HS-5 (cell line): ENCODE data around the gene NUDCD3.
A peak's percentile ranks its signal among the peaks of the same experiment; 100 is the strongest.

ENCODE experiments used
- DNase-seq: peaks from one replicate; pipeline ENCODE4 v3.0.0-alpha.2; 2012; ENCODE audit warnings: low read depth

The NUDCD3 gene

GRCh38 chr7:44477938-44478337, 12.5 kb downstream of the NUDCD3 start:
- no peak for DNase-seq

- peak; percentile 85 for DNase-seq
Measured at GRCh38 chr7:44477063-44477830, 13.2 kb downstream of the NUDCD3 start.

DNA sequence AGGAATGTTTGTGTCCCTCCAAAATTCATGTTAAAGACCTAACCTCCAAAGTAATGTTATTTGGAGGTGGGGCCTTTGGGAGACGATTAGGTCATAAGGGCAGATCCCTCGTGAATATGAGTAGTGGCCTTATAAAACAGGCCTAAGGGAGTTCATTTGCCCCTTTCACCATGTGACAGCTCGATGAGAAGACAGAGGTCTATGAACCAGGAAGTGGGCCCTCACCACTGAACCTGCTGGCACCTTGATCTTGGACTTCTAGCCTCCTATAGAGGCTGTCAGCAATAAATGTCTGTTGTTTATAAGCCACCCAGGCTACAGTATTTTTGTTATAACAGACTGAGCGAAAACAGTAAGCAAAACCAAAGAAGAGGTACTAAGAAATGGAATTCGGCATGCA, 14.1 kb downstream of the NUDCD3 start:
- DNase-seq: no peak

GRCh38 chr7:44473295-44473694, 17.2 kb downstream of the NUDCD3 start:
- DNase-seq: peak; percentile 40

DNA sequence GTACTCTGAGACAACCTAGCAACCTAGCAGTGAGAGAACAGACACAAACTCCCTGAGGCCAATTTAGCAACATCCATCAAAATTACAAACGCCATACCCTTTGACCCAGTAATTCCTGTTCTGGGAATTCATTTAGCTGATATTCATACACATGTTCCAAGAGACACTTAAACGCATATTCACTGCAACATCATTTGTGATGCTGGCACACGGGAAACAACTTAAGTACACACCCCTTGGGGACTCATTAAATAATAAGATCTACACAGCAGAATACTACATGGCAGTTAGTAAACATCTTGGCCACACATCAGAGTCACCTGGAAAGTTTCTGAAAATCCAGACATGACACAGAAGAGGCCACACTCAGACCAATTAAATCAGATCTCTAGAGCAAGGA, 17.6 kb downstream of the NUDCD3 start:
- DNase-seq: no peak

GRCh38 chr7:44471850-44472249, 18.6 kb downstream of the NUDCD3 start:
- no peak for DNase-seq

DNA sequence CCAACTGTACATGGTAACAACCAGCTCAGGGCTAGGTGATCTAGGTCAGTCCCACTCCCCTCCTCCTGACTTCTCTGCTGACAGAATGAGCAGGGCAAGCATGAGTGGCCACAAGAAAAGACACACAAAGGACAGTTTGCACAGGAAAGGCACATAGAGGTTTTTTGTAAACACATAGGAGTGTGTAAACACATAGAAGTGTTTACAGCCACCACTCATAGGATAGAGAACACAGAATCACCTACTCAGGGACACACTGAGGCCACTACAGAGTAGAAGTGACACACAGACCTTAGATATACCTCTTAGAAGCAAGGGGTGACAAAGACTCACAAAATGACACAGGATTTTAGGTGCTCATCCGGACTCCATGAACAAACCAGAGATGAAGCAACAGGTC, 19.0 kb downstream of the NUDCD3 start:
- no peak for DNase-seq

DNA sequence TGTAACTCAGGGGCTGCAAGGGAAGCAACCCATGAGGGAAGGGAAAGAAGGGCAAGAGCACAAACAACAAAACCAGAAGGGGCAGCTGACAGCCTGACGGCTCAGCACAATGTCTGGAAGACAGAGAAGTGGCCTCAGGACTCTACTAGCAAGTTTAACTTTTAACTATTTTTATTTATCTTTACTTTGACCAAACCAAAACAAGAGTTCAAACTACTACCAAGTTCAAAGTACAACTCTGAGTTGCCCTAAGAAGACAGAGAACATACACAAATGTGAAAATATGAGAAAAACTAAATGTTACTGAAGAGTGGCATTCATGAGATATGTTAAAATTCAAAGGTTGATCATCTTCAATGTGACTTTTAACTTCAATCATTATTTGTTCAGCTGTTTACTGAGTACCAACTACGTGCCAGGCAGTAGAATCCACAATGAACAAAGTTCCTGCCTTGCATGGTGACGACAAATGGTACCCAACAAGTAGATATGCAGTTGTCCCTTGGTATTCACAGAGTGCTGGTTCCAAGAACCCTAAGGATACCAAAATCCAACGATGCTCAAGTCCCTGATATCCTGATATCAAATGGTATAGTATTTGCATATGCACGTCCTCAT, 19.7 kb downstream of the NUDCD3 start:
- no peak for DNase-seq

DNA sequence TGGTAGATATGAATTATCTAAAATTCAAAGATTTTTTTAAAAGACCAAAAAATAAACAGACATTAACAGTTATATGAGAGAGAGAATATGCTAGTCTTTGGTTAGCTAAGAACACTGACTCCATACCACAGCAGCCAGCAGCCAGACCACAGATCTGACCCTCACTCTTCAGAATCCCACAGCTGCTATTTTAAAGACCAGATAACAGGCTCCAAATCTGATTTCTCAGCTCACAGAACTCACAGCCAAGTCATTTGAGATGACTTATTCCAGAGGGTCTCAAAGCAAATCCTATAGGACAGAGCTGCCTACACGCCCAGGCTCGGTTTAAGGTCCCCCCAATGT, 20.4 kb downstream of the NUDCD3 start:
- DNase-seq: no peak

DNA sequence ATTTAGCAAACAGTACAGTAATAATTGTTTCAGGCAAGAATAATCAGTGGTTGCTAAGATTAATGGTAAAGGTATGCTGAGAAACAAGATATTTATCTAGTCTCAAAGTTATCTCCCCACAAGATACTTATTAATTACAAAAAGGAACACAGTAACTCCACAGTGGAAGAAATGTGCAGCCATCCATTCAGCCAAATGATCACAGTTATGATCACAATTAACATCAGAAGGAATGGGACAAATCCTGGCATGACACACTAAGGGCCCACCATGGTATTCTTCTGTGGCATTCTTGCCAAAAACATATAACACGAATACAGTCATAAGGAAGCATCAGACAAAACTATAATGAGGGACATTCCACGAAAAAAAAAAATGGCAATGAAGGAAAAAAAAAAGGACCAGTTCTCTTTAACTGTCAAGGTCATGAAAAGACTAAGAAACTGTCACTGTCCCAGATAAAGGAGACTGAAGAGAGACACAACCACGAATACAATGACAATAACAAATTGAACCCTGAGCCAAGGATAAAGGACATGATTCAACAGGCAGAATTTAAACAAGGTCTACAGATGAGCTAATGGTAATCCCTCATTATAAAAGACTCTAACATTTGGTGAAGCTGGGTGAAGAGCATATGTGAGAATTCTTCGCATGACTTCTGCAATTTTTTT, 20.9 kb downstream of the NUDCD3 start:
- DNase-seq: no peak

DNA sequence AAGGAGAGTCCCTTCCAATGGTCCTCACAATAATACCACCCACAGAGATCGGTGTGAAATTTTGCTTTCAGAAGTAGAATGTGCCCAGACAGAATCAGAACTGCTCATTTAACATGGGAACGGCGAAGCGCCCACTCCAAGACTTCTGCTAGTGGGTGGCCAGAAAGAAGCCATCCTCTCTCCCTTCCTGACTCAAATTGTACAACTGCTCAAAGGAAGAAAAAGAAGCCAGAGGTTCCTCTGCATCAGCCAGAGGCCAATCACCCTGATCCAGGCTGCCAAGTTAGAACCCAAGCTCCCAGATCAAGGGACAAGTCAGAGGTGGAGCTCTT, 23.3 kb downstream of the NUDCD3 start:
- DNase-seq: no peak

DNA sequence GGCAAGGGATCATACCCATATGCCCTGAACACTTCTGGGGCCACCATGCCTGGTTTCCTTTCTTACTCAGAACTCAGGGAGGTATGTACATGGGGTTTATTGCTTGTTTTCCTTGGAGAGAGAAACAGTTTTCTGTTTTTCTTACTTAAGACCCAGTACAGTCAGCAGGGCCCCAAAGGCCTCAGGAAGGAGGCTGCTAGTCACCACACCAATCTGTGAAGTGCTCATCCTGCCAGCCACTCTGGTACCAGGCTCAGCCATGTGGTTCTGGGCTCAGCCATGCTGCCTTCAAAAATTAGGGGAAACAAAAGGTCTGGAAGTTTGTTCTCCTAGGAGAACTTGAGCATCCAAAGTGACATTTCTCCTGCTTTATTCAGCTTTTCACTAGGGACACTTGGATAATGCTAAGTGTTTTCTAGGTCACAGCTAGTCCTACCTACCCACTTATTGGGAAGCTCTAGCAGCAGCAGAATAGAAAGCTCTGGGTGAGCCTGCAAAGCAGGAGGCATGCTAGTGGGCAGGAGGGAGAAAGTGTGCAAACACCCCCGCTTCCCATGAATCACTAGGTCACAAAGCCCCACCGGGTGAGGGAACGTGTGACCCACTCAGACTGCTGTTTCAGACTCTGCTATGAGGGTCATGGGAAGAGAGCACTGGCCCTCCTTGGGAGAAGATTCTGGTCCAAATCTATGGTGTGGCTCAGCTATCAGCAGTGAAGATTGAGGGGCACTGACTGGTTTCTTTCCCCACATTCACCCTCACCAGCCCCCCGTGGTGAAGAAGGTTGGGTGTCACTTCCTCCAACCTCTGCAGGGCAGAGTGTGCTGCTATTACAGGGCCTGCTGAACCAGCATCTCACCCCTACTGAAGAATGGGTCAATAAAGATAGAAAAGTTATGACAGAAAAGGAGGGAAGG, 23.9 kb downstream of the NUDCD3 start:
- no peak for DNase-seq

GRCh38 chr7:44465490-44465889, 25.0 kb downstream of the NUDCD3 start:
- no peak for DNase-seq

DNA sequence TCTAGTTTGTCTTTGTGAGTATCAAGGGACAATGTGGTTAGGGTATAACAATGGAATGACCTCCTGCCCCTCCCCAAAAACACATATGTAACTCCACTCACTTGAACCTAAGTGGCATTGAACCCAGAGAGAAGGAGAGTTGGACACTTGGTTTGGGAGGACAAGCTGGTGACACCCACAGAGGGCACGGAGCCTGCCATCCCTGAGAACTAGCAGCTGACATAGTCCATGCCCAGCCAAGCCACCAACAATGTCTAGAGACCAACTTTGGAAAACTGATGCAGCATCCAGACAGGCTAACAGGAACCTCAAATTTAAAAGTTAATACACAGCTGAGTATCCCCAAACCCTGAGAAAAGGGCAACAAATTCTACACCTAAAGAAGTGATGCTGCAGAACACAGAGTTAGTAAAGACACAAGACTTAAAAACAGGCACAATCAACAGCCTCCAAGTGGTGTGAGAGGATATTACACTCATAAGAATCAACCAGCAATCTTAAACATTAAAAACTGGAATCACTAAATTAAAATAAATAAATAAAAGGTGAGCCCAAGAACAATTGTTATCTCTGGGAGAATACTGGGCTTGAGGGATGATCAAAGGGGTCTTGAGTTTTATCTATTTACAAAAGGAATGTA, 27.2 kb downstream of the NUDCD3 start:
- no peak for DNase-seq

DNA sequence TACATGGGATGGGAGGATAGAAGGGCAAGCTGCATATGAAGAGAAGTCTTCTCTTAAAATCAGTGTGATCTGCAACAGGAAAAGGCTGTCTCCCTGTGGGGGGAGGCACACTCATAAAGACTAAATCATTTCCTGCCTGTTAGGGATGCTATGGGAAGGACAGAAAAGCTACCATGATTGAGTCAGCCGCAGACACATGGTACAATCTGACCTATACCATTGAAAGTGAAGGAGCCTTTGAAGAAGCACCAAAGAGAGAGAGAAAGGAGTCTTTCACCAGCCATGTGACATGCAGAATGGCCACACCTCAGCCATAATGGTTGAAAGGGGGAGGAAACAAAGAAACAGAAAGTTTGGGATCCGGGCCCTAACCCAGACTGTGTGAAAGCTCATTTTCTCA, 29.1 kb downstream of the NUDCD3 start:
- DNase-seq: peak; percentile 82

DNA sequence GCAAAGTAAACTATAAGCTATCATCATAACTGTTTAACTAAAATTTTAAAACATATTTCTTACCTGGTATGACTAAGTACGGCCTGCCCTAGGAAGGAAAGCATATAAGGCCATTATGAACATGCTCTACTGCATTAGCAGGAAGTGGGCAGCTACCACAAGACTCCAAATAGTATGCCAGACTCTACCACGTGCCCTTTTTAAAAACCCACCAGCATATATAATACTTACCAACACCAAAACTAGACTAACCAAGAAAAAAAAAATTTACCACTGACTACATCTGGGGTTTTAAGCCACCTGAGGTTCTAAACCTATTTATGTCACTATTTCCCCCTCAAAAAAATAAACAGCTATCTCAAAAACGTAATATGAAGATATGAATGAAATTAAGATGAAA, 30.1 kb downstream of the NUDCD3 start:
- DNase-seq: no peak

DNA sequence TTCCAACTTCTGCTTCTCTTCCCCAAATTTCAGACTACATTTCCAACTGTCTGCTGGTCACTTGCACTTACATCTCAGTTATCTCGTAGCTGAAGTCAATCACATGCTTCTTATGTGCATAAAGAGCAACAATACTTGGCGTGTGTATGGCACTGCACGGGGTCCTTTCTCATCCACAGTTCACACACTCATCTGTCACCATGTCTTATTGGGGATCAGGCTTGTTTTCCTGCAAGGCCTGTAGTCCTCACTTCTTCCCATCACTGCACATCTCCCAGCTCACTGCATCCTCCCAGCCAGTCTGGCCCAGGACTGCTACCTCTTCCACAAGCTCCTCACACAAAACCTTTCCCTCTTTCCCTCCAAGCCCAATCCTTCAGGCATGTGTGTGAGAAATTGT, 35.3 kb downstream of the NUDCD3 start:
- DNase-seq: no peak

DNA sequence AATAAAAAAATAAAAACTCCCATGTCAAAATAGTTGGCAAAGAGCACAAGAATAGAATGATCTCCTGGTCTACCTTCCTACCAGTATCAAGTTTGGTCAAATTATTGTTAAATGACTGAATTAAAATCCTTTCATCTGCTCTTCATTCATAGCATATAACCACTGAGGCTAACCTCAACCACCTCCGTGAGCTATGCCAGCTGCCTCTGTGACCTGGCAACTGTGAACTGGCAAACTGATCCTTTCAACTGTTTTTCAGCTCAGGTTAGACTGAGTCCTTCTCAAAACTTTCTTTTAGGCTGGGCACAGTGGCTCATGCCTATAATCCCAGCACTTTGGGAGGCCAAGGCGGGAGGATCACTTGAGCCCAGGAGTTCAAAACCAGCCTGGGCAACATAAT, 36.1 kb downstream of the NUDCD3 start:
- no peak for DNase-seq

GRCh38 chr7:44451123-44451522, 39.3 kb downstream of the NUDCD3 start:
- DNase-seq: no peak

DNA sequence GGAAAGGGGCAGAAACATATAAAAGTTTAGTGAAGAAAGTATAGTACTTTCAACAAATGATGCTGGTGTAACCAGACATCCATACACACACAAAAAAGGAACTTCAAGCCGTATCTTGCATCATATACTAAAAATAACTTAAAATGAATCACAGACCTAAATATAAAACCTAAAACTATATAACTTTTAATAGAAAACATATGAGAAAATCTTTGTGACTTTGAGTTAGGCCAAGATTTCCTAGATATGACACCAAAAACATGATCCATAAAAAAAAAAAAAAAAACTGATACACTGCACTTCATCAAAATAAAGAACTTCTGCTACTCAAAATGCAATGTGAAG, 40.9 kb downstream of the NUDCD3 start:
- no peak for DNase-seq

GRCh38 chr7:44448922-44449583, 41.4 kb downstream of the NUDCD3 start:
- DNase-seq: no peak
